ENCODE data around the gene PRTN3. TPM values are rescaled to one million over a fixed set of nuclear protein-coding genes. Genes with fewer than 3 reads are reported as not detected.
"Not testable (repeated sequence)": the region's sequence is repeated elsewhere in the genome, so short reads cannot be mapped to it uniquely, and the experiment has no call there.

PRTN3 gene
- total RNA-seq, 1 donor from 2014 or later, result not detected

DNA sequence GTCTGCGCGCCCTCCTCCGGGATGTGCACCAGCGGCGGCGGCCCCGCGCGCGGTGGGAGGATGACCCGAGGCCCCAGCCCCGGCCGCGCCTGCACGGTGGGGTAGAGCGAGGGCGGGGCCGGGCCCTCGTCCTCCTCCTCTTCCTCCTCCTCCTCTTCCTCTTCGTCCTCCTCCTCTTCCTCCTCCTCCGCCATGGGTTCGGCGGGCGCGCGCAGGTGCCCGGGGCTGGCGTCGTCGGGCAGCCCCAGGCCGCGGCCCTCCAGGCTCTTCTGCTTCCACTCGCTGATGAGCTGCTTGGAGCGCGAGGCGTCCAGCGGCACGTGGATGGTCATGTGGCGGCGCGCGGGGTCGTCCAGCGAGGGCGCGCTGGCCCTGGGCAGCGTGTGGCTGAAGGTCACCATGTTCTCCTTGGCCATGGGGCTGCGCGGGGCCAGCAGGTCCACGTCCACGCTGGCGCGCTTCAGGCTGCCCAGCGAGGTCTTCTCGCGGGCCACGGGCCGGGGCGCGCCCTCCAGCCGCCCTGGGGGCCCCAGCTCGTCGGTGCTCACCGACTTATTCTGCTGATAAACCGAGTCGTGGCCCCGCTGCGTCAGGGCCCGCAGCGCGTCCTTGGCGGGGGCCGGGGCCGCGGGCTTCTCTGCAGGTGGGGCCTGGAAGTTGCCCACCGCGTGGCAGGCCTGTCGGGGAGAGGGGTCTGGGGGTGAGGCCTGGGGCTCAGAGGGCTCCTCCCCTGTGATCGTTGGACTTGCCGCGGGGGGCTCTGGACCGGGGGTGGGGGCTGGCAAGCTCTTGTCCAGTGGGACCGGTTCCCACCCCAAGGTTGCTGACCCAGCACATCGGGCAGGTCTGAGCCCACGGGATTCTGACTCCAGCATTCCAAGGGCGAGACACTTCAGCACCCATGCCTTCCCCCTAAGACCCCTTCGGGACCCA is 27.3 kb upstream of the PRTN3 start:
- intact Hi-C loops (cut with DNase I), result no loop called here
- DNase-seq (no peak), ATAC-seq (ENCODE audit: poor library complexity) (peak; percentile 4)

DNA sequence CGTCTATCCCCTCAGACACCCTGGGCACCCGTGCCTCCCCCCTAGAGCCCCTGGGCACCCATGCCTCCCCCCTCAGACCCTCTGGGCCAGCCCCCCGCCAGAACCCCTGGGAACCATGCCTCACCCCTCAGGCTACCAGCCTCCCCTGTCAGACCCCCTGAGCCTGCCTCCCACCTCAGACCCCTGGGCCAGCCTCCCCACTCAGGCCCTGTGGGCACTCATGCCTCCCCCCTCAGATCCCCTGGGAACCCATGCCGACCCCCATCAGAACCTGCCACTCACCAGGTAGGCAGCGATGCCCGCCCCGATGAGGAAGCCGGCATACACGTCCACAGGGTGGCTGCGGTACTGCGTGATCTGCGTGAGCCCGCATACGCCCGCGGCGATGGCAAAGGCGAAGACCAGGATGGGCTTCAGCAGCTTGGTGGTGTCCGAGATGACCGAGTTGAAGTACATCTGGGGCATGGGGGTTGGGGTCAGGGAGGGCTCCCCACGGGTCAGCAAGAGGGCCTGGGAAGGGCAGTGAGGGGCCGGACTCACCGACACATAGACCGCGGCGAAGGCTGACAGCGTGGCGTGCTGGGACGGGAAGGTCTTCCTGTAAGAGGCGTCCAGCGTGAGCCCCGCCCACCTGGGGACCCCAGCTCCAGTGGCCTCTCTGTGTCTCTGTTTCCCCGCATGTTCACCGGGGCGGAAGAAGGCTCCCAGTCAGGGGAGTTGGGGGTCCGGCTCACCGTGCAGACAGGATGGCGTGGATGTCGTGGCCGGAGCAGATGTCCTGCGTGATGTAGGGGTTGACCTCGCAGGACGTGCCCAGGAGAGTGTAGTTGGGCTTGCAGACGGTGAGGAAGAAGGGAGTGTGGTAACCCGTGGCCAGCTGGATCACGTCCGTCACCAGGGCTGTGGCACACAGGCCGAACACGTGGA is 26.4 kb upstream of the PRTN3 start:
- intact Hi-C loops (cut with DNase I), result no loop called here
- ATAC-seq (ENCODE audit: poor library complexity), result no peak
- no peak for DNase-seq

DNA sequence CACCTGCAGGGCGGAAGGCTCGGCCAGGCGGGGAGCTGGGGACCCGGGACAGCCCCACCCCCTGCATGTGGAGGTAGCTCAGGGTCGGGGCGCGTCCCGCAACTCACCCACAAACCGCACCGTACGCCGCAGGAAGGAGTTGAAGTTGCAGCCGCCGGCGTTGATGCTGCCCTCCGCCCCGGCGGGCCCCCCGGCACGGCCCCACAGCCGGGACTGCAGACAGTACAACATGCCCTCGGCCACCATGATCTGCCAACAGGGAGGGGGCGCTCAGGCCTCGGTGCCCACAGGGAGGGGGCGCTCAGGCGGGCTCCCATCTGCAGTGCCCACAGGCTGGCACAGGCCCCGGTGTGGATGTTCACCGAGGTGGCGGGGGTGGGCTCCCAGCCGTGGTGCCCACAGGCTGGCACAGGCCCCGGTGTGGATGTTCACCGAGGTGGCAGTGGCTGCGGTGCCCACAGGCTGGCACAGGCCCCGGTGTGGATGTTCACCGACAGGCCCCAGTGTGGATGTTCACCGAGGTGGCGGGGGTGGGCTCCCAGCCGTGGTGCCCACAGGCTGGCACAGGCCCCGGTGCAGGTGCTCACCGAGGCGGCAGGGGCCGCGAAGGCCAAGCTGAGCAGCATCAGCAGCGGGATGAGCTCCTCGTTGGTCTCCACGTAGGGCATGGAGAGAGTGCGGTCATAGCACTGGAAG is 25.6 kb upstream of the PRTN3 start:
- intact Hi-C loops (cut with DNase I), result no loop called here
- no peak for ATAC-seq (ENCODE audit: poor library complexity)
- no peak for DNase-seq

GRCh38 chr19:815775-816499 is 24.9 kb upstream of the PRTN3 start:
- no peak for ATAC-seq (ENCODE audit: poor library complexity)
- no peak for DNase-seq
- intact Hi-C loops (cut with DNase I), result no loop called here

- ATAC-seq (ENCODE audit: poor library complexity), result no peak
These were observed 24.3 kb upstream of the PRTN3 start for GRCh38 chr19:816500-816857.

GRCh38 chr19:820212-820611 is 20.6 kb upstream of the PRTN3 start:
- intact Hi-C loops (cut with DNase I); ATAC-seq (ENCODE audit: poor library complexity); DNase-seq: not testable (repeated sequence)

More at GRCh38 chr19:816500-816857, 24.3 kb upstream of the PRTN3 start:
- DNase-seq, result no peak
- intact Hi-C loops (cut with DNase I), result no loop called here

DNA sequence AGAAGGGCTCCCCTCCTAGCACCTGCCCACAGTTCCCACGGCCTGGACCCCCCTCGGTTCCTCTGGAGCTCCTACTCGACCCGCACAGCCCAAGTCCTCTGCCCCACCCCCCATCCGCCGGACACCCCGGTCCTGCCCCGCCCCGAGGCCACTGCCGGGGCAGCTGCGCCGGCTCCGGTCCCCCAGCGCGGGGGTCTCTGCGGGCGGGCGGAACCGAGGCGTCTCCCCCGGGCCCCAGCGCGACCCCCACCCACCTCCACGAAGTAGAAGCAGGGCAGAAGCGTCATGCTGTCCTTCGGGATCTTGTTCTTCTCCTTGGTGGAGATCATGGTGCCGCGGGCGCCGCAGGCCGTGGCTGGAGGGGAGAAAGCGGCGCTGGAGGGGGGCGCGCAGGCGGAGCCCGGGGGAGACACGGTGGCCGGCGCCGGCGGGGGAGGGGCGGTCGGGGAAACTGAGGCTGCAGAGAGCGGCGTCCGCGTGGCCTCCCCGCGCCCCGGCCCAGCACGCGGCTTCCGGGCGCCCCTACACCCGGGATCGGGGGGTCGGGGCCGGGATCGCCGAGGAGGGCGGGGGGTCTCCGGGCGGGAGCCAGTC is 19.5 kb upstream of the PRTN3 start:
- intact Hi-C loops (cut with DNase I), result no loop called here
- no peak for ATAC-seq (ENCODE audit: poor library complexity)
- DNase-seq, result no peak

GRCh38 chr19:821825-822503 is 18.8 kb upstream of the PRTN3 start, which contains the start of gene PLPPR3:
Gene PLPPR3 (minus strand): TSS chr19:821955. CDS start chr19:821559, 396 bp downstream.
- no peak for ATAC-seq (ENCODE audit: poor library complexity)
- intact Hi-C loops (cut with DNase I), result no loop called here
- DNase-seq, result no peak

- DNase-seq (no peak), ATAC-seq (ENCODE audit: poor library complexity) (no peak)
- intact Hi-C loops (cut with DNase I), result no loop called here
These were observed 17.2 kb upstream of the PRTN3 start for GRCh38 chr19:823565-824121.

- DNase-seq (no peak), ATAC-seq (ENCODE audit: poor library complexity) (no peak)
- intact Hi-C loops (cut with DNase I), result no loop called here
These were observed 15.9 kb upstream of the PRTN3 start for GRCh38 chr19:824885-825284.

- intact Hi-C loops (cut with DNase I), result no loop called here
- no peak for ATAC-seq (ENCODE audit: poor library complexity)
- no peak for DNase-seq
These were observed 14.7 kb upstream of the PRTN3 start for GRCh38 chr19:825897-826644.

GRCh38 chr19:827314-827709 is 13.5 kb upstream of the PRTN3 start:
- intact Hi-C loops (cut with DNase I), result no loop called here
- ATAC-seq (ENCODE audit: poor library complexity) (no peak), DNase-seq (no peak)

- peak; percentile 31 for ATAC-seq (ENCODE audit: poor library complexity)
- DNase-seq, result peak; percentile 64
These were observed 13.0 kb upstream of the PRTN3 start, which contains the start of gene AZU1 for GRCh38 chr19:827710-828321. Gene AZU1 (plus strand): TSS chr19:827837. CDS start chr19:827847, 10 bp downstream.

GRCh38 chr19:829129-829758 is 11.6 kb upstream of the PRTN3 start:
- ATAC-seq (ENCODE audit: poor library complexity) (no peak), DNase-seq (no peak)
- intact Hi-C loops (cut with DNase I), result no loop called here

More at GRCh38 chr19:827710-828321, 13.0 kb upstream of the PRTN3 start, which contains the start of gene AZU1:
- intact Hi-C loops (cut with DNase I), result no loop called here
